HuH-7 (cell line): ENCODE data around the gene HECTD4.

Source experiments
- DNase-seq: peaks from one replicate; pipeline ENCODE4 v3.0.0; 2011; ENCODE audit warnings: low spot score

The HECTD4 gene

GRCh38 chr12:112207397-112207924 is 174.8 kb downstream of the HECTD4 start:
- DNase-seq = no peak

- DNase-seq = no peak
These were observed 175.3 kb downstream of the HECTD4 start for GRCh38 chr12:112206944-112207343.

- no peak for DNase-seq
These were observed 183.1 kb downstream of the HECTD4 start for GRCh38 chr12:112199136-112199535.

GRCh38 chr12:112198120-112198733 is 184.0 kb downstream of the HECTD4 start:
- DNase-seq = peak; percentile 90

- DNase-seq = no peak
These were observed 185.9 kb downstream of the HECTD4 start for GRCh38 chr12:112196196-112196875.

- DNase-seq = no peak
These were observed 187.5 kb downstream of the HECTD4 start for GRCh38 chr12:112194601-112195247.

- DNase-seq = no peak
These were observed 189.8 kb downstream of the HECTD4 start for GRCh38 chr12:112192475-112192874.

- DNase-seq = no peak
These were observed 190.3 kb downstream of the HECTD4 start for GRCh38 chr12:112191840-112192321.

- DNase-seq = no peak
These were observed 191.0 kb downstream of the HECTD4 start for GRCh38 chr12:112191201-112191600.

- DNase-seq = no peak
These were observed 191.8 kb downstream of the HECTD4 start for GRCh38 chr12:112190231-112191025.

- no peak for DNase-seq
These were observed 194.0 kb downstream of the HECTD4 start for GRCh38 chr12:112188130-112188830.

- no peak for DNase-seq
These were observed 196.9 kb downstream of the HECTD4 start for GRCh38 chr12:112185093-112185923.

GRCh38 chr12:112184056-112184887 is 198.0 kb downstream of the HECTD4 start:
- DNase-seq = no peak

- DNase-seq = no peak
These were observed 198.8 kb downstream of the HECTD4 start for GRCh38 chr12:112183141-112184021.

- no peak for DNase-seq
These were observed 199.7 kb downstream of the HECTD4 start for GRCh38 chr12:112182499-112182898.

- no peak for DNase-seq
These were observed 201.8 kb downstream of the HECTD4 start for GRCh38 chr12:112180422-112180821.

GRCh38 chr12:112179916-112180315 is 202.3 kb downstream of the HECTD4 start:
- DNase-seq = no peak

- DNase-seq = no peak
These were observed 202.9 kb downstream of the HECTD4 start for GRCh38 chr12:112179341-112179740.

- no peak for DNase-seq
These were observed 203.4 kb downstream of the HECTD4 start for GRCh38 chr12:112178796-112179195.
